AG09309 (cell line): Measurements from ENCODE around the gene DRC7.

Experiments
- DNase-seq: peaks from one replicate; pipeline ENCODE4 v3.0.0-alpha.2; 2010; ENCODE audit warnings: low read depth
- H3K4me3 ChIP-seq: 2 replicates; pipeline ENCODE4 v1.5.1; 2011; ENCODE audit warnings: mild to moderate bottlenecking, low read depth, low read length, moderate library complexity; ENCODE audit not compliant: control insufficient read depth
- TF ChIP-seq, protein P1 (sequence below): IDR thresholded peaks from 2 replicates; pipeline ENCODE4 v1.5.1; 2011; ENCODE audit warnings: mild to moderate bottlenecking, low read depth, low read length, inconsistent platforms; ENCODE audit not compliant: insufficient read depth, control insufficient read depth; ENCODE audit errors: missing control alignments

Gene DRC7

DNA sequence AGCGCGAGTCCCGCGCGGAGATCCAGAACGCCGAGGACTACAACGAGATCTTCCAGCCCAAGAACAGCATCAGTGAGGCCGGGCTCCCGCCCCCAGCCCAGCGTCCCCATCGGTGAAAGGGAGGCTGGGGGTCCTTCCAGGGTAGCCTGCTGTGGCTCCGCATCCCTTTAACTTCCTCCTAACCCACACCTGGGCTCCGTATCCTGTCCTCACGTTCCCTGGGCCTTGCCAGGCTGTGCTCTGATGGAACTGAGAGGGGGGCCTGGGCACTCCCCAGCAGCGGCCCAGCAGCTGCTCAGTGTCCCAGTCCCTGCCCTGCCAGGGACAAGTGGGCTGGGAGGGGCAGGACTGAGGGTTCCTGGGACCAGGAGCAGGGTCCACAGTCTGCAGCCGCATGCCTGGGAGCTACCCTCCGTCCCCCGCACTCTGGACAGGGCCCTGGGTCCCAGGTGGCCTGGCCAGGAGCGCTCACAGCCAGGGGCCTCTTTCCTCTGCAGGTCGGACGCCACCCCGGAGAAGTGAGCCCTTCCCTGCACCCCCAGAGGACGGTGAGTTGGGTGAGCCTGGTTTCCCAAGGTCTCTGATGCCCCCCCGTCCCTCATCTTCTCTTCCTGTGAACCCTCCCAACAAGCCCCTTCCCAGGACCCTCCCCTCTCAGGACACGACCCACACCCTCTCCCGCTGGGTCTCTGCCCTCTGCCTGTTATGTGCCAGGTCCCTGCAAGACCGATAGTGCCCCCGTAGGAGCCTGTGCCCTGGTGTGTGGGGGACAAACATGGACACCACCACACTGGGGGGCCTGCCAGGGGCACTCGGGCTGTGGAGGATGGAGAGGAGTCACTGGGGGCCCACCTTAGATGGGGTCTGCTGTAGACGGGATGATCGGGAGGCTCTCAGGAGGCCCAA lies 59.1 kb downstream of the DRC7 start:
- no peak overlapping the region for H3K4me3 ChIP-seq
- TF ChIP-seq, protein P1, sequence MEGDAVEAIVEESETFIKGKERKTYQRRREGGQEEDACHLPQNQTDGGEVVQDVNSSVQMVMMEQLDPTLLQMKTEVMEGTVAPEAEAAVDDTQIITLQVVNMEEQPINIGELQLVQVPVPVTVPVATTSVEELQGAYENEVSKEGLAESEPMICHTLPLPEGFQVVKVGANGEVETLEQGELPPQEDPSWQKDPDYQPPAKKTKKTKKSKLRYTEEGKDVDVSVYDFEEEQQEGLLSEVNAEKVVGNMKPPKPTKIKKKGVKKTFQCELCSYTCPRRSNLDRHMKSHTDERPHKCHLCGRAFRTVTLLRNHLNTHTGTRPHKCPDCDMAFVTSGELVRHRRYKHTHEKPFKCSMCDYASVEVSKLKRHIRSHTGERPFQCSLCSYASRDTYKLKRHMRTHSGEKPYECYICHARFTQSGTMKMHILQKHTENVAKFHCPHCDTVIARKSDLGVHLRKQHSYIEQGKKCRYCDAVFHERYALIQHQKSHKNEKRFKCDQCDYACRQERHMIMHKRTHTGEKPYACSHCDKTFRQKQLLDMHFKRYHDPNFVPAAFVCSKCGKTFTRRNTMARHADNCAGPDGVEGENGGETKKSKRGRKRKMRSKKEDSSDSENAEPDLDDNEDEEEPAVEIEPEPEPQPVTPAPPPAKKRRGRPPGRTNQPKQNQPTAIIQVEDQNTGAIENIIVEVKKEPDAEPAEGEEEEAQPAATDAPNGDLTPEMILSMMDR = no peak
- DNase-seq = no peak

DNA sequence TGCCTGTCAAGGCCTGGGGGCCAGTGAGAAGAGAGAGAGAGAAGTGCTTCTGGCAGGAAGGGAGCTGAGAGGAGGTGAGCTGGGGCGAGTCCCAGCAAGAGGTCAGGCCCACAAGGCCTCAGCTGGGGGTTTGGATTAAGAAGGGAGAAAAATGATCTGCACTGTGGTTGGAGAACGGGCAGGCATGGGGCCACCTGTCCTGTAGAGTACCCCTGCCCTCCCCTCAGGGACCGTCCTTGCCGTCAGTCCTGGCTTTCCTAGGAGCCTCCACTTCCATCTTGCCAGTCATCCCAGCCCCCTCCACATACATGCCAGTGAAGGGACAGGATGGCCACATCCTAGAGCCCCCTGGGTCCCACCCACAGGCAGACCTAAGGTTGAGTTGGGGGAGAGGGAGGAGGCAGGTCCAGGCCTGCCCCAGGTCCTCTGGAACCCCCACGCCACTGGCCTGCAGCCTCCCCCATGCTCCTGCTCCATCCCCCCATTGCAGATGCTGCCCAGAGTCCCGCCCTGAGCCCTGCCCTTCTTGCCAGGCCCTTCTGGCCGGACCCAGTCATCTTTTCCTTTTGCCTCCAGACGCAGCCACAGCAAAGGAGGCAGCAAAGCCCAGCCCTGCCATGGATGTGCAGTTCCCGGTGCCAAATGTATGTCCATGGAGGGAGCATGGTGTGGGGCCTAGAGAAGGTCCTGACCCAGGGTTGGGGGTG lies 59.9 kb downstream of the DRC7 start:
- no peak overlapping the region for H3K4me3 ChIP-seq
- TF ChIP-seq, protein P1 = no peak
- no peak for DNase-seq

DNA sequence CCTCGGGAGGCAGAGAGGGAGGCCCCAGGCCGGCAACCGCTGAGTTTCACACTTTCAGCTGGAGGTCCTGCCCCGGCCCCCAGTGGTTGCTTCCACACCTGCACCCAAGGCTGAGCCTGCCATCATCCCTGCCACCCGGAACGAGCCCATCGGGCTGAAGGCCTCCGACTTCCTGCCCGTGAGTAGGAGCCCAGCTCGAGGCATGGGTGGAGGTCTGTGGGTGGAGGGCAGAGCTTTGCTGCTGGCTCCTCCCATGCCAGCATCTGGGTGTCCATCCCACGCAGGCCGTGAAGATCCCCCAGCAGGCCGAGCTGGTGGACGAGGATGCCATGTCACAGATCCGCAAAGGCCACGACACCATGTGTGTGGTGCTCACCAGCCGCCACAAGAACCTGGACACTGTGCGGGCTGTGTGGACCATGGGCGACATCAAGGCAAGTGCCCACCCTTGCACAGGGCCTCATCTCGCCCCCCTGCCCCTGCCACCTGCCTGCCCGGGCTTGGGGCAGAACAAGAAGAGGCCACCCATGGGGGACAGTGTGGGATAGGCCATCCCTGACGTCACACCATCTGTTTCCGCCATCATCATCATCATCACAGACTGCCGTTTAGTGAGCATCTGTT lies 60.6 kb downstream of the DRC7 start:
- TF ChIP-seq, protein P1 = no peak
- no peak overlapping the region for H3K4me3 ChIP-seq
- no peak for DNase-seq

DNA sequence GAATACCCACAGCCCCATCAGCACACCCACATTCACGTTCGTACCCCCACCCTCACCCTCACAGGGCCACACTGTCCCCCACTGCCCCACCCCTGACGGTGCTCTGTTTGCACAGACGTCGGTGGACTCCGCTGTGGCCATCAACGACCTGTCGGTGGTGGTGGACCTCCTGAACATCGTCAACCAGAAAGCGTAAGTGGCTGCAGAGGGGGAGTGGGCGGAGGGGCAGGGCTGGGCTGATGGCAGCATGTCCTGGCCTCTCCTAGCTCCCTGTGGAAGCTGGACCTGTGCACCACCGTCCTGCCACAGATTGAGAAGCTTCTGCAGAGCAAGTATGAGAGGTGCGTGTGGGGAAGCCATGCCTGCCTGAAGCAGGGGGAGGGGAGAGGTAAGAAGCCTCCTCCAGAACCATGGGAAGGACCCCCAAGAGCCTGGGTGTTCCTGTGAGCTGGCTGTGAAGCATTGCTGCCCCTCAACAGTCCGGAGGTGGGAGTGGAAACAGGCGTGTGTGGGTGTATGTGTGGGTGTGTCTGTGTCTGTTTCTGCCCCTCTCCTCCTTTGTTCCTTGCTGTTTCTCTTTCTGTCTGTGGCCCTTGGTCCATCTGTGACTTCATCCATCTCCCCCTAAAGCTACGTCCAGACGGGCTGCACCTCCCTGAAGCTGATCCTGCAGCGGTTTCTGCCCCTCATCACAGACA lies 61.3 kb downstream of the DRC7 start:
- TF ChIP-seq, protein P1 = no peak
- DNase-seq = no peak

DNA sequence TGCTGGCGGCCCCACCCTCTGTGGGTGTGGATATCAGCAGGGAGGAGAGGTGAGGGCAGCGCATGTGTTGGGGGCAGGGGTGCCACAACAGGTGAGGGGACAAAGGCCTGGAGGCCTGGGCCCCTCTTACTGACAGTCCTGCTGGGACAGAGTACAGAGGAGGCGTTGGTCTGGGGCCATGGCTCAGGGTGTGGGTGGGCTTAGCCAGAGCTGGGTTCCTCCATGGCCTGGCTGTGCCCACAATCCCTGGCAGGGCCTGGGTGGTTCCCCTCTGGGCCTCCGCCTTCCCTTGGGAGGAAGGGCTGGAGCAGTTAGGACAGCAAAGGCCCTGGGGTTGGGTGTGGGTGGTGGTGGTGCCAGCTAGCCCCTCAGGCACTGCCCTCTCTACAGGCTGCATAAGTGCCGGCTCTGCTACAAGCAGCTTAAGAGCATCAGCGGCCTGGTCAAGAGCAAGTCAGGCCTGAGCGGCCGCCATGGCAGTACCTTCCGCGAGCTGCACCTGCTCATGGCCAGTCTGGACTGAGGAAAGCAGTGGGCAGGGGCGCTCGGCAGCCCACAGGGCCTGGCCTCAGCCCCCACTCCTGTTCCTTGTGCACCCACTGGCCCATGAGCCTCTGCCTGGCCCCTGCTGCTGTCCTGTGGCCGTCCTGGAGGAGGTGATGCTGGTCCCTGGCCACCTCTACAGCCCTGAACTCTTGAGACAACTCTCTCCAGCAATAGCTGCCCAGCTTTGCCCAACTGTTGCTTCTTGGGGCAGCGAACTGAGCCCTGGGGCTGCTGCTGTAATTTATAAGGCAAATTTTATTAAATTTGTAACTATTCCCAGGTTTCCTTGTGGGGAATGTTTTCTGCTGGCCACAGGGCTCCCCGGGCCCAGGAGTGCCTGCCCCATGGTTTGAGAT lies 62.1 kb downstream of the DRC7 start:
- no peak for DNase-seq
- no peak overlapping the region for H3K4me3 ChIP-seq
- TF ChIP-seq, protein P1 = no peak

More for the DNA sequence above, 61.3 kb downstream of the DRC7 start:
- no peak overlapping the region for H3K4me3 ChIP-seq
